ENCODE results near the gene MRPL21. TPM values are rescaled to one million over a fixed set of nuclear protein-coding genes. Genes with fewer than 3 reads are reported as not detected.

MRPL21 gene
- polyA plus RNA-seq (ENCODE audit: insufficient read length in 3 of 3) = 10 to 100 TPM; 60.9 to 81.6 (median 69.6) TPM

DNA sequence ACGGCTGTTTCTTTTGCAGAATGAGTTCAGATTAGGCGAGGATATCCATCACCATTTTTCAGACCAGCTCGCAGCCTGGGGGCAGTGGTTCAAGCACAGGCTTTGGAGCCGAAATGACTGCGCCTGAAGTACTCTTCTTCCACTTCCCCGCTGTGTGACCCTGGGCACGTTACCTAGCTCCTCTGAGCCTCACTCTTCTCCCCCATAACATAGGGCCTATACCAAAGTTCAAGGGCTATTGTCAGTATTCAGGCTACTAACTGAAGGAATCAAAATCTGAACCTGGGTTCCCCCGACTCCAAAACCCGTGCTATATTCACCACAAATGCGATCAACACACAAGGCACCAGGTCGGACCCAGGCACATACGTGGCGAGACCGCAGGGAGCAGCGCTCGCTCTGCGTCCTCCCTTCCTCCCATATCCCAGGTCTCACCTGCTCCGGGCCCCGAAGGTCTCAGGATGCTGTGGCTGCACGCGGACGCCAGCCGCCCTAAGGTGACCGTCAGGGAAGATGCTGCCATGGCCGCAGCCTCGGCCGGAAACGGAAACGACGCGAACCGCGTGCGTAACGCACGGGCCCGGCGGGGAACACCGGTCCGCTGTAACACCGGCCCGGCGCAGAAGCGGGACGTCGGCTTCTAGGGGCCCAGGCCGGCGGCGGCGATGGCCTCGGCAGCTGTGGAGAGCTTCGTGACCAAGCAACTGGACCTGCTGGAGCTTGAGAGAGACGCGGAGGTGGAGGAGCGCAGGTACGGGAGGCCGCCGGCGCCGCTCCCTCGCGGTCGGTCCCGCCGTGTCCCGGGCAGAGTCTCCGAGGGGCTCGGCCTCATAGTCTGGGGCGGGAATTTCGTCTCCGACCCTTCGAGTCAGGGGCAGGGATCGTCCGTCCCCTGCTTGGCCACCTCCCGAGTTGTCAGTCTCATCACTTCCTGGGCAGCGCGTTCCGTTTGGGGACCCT, at the start of gene MRPL21, which contains the start of gene IGHMBP2:
MRPL21 (minus strand) TSS at position 545 of the 960 bp plus-strand sequence; CDS start at position 523, 22 bp downstream.
IGHMBP2 (plus strand) TSS at position 604 of the 960 bp plus-strand sequence; CDS start at position 666, 62 bp downstream.
- peak in 2 of 3 donors; percentile 61 to 68 for DNase-seq (ENCODE audit: low read depth in 3 of 3, low spot score in 2 of 3)

DNA sequence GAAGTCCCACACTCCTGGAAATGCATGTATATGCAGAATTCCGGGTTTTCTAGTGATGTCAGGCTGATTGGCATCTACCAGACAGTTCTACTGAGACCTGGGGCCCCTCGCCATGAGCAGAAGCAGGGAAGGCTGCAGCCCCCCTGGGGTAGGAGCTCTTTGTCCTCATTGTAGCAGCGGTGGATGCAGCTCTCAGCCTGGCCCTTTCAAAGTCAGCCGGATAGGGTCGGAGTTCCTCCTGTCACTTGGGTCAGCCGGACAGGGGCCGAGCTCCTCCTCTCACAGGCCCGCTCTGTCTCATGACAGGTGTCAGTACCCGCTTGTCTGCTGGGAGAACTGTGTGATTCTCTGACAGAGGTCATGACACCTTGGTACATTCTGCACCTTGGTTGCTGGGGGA, 47.1 kb upstream of the MRPL21 start:
- DNase-seq (ENCODE audit: low read depth in 3 of 3, low spot score in 2 of 3) = no peak

DNA sequence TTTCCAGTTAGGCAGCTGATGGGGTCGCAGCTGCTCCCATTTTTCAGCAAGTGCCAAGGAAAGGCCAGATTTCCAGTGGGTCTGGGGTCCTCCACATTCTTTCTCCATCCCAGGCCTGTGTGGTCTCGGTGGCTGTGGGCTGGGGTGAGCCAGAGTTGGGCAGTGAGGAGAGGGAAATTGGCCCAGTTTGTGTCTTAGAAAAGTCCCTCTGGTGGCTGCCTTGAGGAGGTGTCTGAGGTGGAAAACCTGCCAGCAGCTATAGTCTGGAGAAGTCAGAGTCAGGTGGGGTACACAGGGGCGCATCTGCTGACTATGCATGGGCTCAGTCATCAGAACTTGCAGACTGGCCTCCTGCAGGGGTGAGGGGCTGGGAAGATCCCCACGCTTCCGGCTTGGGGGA, 46.6 kb upstream of the MRPL21 start:
- no peak for DNase-seq (ENCODE audit: low read depth in 3 of 3, low spot score in 2 of 3)

DNA sequence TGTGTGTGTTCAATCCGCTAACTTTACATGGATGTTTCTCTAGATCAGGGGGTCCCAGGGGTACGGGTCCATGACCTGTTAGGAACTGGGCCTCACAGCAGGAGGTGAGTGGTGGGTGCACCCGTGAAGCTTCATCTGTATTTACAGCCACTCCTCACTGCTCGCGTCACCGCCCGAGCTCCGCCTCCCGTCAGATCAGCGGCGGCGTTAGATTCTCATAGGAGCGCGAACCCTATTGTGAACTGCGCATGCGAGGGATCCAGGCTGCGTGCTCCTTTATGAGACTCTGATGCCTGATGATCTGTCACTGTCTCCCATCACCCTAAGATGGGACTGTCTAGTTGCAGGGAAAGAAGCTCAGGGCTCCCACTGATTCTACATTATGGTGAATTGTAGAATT, 45.3 kb upstream of the MRPL21 start:
- no peak for DNase-seq (ENCODE audit: low read depth in 3 of 3, low spot score in 2 of 3)

DNA sequence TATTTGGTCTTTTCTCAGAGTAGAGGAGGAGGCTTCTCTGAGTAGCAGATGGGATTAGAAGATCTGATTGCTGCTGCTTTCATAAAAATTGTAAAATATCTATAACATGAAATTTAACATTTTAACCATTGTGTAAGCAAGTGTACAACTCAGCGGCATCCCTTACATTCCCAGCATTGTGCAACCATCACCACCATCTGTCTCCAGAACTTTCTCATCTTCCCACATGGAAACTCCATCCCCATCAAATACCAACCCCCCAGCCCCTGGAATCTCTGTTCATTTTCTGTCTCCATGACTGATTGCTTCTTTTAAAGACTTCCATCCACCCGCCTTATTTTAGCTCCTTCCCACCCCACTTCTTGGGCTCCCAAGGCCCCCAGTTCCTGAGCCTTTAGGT, 44.9 kb upstream of the MRPL21 start:
- DNase-seq (ENCODE audit: low read depth in 3 of 3, low spot score in 2 of 3) = no peak

DNA sequence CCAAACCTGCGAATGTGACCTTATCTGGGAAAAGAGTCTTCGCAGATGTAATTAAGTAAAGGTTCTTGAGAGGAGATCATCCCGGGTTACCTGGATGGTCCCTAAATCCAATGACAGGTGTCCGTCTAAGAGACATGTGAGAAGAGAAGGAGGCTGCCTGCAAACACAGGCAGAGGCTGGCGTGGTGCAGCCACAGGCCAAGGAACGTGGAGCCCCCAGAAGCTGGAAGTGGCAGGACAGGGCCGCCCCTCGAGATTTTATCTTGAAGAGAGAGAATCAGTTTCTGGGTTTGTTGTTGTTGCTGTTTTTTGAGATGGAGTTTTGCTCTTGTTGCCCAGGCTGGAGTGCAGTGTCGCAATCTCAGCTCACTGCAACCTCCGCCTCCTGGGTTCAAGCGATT, 43.5 kb upstream of the MRPL21 start:
- DNase-seq (ENCODE audit: low read depth in 3 of 3, low spot score in 2 of 3) = no peak

DNA sequence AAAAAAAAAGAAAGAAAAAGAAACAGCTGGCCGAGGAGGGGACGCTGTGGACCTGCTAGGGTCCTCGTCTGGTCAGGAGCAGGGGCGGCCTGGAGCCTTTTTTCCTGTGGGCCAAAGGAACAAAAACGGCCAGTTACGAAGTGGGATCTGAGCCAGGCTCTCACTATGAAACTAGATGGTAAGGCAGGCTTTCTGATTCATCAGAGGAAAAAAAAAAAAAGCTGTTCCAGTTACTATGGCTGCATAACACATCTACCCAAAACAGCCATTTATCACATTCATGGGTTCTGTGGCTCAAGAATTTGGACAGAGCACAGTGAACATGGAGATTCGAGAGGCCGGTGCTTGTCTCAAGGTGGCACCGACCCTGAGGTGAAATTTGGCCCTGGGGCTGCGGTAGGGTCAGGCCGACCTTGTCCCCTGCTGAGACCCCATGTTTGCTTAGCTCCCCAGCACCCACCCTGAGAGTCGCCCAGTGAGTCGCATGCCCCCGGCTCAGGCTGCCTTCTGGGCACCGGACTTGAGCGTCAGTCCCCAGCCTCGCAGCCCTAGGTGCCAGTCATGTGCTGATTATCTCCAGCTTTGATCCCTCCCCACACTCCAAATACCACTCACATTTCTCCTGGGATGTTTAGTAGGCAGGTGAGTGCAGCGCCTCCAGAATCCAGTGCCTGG, 42.9 kb upstream of the MRPL21 start:
- DNase-seq (ENCODE audit: low read depth in 3 of 3, low spot score in 2 of 3) = peak; percentile 43 to 51 (median 46)

DNA sequence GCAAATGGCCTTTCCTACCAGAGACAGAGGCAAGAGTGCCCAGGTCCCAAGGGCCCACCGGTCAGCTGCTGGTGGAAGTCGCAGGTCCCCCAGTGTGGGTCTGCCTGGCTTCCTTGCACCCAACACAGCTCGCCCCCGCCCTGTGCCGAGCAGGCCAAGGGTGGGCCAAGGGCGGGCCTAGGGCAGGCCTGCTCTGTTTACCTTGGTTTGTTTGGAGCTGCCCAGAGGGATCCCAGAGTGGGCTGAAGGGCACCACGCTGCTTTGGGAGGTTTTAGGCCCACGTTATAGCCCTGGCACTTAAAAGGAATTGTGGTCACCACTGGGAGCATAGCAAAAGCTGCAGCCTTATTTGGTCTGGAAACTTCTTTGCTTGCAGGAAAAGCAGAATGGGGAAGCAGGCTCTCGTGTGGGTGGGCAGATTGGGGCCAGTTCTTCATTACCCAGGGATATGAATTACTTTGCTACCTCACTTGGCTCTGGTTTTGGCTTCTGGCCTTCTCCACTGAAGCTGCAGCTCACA, 39.2 kb upstream of the MRPL21 start:
- DNase-seq (ENCODE audit: low read depth in 3 of 3, low spot score in 2 of 3) = no peak

DNA sequence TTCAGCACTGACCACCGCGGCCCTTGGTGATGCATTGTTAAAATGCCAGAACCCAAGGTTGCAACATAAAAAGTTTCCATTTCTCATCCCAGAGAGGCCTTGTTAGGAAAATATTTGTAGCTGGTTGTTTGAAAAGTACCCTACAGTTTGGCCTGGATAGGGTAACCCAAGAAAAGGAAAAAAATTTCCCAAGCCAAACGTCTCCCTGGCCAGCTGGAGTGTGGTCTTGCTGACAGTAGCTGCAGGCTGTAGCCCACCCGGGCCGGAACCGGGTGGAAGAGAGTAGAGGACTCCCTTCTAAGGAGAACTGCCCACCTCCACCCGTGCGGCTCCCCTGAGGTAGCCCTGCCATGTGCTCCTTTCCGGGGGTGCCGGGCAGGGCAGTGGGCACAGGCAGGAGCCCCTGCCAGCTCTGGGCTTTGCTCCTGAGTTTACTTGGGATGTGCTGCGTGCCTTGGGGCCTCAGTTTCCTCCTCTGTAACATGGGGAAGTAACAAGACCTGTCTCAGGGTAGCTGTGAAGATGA, 38.5 kb upstream of the MRPL21 start:
- no peak for DNase-seq (ENCODE audit: low read depth in 3 of 3, low spot score in 2 of 3)

DNA sequence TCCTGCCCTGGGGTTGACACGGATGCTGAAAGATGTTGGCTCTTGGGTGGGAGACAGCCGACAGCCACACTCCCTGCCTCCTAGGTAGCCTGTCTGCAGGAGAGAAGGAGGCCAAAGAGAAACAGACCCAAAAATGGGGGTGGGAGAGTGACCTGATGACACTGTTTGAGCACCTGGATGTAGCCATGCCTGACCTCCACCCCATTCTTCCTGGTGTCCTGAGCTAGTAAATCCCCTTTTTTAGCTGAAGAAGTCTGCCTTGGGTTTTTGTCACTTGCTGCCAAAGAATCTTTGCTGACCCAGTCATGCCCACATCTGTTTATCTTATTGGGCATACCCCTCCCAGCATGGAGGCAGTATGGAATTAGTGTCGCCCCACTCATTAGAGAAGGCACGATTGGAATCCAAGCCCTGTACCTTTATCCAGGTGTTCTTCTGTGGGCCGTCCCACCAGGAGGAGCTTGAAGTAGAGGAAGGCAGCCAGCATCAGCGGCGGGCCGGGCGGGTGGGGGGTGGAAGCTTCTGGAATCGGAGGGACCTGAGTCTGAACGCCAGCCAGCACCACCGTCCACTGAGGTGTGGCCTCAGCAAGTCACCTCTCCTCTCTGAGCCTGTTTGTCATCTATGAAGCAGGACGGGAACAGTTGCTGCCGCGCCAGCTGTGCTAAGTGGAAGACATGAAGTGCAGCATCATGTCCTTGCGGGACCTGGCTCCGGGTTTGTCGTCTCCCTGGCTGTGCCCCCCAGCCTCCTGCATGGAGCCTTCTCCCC, 37.9 kb upstream of the MRPL21 start:
- no peak for DNase-seq (ENCODE audit: low read depth in 3 of 3, low spot score in 2 of 3)

DNA sequence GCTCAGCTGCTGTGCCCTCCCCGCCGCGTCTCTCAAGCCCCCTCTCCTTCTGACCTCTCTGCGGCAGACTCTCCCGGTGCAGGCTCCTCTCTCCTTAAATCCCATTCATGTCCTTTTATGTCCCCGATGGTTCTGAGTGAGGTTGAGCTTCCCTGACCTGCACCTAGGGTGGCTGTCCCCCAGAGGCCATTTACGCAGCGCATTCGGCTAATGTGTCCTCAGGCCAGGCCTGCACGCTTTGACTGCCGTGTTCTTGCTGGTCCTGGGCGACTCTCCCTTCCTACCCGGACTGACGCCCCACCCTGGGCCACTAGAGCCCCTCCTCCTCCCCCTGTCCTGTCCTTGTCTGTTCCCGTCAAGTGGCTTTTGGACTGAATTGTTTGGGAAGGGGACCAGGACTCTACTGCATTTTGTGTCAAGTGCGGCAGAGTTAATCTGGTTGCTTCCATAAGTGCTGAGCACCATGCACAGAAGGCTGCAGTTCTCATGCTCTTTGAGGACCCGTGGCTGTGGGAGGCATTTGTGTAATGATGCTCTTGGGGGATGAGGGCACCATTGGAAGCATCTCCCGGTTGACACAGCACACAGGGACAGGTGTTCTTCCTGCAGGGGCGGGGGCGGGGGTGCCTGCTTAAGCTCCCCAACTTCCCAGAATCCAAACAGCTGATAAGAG, 37.2 kb upstream of the MRPL21 start:
- no peak for DNase-seq (ENCODE audit: low read depth in 3 of 3, low spot score in 2 of 3)

DNA sequence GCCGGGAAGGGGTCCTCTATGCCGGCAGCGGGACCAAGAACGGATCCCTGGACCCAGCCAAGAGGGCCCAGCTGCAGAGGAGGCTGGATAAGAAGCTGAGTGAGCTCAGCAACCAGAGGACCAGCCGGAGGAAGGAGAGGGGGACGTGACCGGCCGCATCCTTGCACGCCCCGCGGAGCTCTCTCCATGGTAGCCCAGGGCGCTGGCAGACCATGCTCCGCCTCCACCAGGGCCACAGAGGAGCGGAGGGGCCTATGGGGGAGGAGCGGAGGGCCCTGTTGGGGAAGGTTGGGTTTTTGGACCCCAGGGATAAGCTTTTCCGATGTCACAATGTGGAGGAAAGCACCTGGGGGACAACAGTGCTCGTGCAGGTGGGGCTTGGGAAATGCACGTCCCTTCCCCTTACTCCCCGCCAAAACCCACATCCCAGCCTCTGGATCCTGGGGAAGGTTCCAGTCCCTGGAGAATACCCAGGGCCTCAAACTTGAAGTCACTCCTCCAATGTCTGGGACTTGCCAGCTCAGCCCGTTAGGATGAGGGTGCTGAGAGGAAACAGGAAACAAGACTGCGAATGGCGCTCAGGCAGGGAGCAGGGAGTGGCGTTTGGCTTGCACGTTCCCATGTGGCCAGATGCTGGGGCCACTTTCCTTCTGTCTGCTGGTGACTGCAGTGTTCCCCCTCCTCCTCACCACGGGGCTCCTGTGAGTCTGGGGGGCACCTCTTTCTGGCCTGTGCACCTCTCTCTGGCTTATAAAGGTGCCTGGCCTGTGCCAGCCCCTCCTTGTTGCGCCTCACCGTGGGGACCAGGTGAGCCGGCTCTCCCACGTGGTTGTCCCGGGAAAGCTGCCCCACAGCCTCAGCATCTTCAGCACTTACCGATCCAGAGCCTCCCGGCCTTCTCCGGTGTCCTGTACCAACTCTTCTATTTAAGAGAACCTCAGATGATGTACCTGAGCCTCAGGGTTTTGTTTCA, 36.2 kb upstream of the MRPL21 start:
- no peak for DNase-seq (ENCODE audit: low read depth in 3 of 3, low spot score in 2 of 3)

DNA sequence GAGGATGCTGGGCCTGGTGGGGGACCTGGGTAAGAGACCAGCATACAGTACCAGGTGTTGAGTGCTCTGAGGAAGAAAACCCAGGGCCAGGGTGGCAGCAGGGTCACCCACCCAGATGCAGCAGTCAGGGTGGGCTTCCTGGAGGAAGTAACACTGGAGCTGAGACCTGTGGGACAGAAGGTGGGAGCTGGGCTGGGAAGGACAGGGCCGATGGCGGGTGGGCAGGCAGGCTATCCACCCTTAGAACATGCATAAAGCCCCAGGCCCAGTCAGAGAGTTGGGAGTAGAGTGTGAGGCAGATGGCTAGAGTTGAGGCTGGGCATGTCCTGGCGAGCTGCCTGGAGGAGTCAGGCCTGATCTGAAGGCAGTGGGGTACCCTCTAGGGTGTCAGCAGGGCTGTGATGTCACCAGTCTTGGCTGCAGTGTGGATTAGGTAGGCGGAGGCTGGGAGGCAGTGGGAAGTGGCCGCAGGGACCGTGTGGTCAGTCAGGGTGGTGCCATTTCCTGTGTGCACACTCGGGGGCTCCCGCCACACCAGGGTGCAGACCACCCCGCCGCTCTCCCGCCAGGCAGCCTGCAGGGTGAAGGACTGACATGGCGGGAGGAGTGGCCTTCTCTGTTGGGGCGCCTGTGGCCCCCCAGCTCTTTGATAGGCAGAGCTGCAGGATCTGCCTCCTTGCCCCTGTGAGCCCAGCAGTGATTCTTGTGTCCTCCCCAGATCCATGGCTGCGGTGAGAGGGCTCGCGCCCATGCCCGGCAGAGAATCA, 35.4 kb upstream of the MRPL21 start:
- no peak for DNase-seq (ENCODE audit: low read depth in 3 of 3, low spot score in 2 of 3)

DNA sequence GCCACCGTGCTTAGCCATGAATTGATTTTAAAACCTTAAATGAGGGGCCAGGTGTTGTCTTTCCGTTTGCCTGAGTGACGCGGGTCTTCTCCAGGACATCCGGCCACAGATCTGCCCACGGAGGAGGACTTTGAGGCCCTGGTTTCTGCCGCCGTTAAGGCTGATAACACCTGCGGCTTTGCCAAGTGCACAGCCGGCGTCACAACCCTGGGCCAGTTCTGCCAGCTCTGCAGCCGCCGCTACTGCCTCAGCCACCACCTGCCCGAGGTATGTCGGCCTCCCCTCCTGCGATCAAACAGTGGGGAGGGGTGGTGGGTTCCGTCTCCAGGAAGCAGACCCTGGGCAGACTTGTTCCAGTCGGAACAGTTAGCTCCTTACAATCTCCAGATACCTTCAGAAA, 34.5 kb upstream of the MRPL21 start:
- no peak for DNase-seq (ENCODE audit: low read depth in 3 of 3, low spot score in 2 of 3)

DNA sequence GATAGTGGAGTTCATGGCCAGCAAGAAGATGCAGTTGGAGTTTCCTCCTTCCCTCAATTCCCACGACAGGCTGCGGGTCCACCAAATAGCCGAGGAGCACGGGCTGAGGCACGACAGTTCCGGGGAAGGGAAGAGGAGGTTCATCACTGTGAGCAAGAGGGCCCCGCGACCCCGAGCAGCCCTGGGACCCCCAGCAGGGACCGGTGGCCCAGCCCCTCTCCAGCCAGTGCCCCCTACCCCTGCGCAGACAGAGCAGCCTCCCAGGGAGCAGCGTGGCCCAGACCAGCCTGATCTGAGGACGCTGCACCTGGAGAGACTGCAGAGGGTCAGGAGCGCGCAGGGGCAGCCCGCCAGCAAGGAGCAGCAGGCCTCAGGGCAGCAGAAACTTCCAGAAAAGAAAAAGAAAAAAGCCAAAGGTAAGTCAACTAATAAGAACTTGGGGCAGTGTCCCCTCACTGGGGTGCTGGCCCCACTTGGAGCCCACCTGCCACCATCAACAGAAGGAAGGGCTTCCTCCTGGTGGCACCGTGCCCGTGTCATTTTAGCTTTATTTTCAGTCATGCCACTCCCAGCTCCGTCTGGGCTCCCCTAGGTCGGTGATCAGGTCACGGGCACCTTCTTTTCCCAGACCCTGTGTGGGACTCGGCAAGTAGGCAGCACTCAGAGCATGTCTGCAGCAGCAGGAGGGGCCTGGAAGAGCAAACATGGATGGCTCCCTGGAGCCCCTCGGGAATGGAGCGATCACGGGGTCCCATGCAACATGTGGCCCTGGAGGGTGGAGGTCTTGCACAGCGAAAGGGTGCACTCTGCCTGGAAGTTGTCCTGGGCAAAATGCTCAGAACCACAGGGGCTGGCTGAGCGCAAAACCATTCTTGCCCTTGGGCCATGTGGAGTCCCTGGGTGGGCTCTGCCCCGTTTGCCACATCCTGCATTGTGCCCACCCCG, 33.3 kb upstream of the MRPL21 start:
- DNase-seq (ENCODE audit: low read depth in 3 of 3, low spot score in 2 of 3) = no peak

DNA sequence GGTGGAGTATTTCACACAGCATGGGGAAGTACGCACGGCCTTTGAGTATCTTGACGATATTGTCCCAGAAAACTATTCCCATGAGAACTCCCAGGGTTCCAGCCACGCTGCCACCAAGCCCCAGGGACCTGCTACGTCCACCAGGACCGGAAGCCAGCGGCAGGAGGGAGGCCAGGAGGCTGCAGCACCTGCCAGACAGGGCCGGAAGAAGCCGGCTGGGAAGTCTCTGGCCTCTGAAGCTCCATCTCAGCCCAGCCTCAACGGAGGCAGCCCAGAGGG, 32.7 kb upstream of the MRPL21 start:
- DNase-seq (ENCODE audit: low read depth in 3 of 3, low spot score in 2 of 3) = no peak

Measured in right renal cortex interstitium (tissue), 3 donors.